GM10266 (cell line): ENCODE data around the gene ATP6V1C2.

Experiments used
- DNase-seq: peaks from one replicate; pipeline ENCODE4 v3.0.0; 2012; ENCODE audit errors: extremely low spot score
- CTCF ChIP-seq: IDR thresholded peaks from 2 replicates; pipeline ENCODE4 v1.5.1; 2012; ENCODE audit warnings: mild to moderate bottlenecking, low read depth; ENCODE audit not compliant: control insufficient read depth, insufficient read depth; ENCODE audit errors: missing control alignments

Gene ATP6V1C2

GRCh38 chr2:10792001-10792634 is 70.7 kb downstream of the ATP6V1C2 start:
- no peak for TF ChIP-seq CTCF
- no peak for DNase-seq

GRCh38 chr2:10792660-10793400 is 71.4 kb downstream of the ATP6V1C2 start:
- TF ChIP-seq CTCF: no peak
- no peak for DNase-seq

- no peak for DNase-seq
- no peak for TF ChIP-seq CTCF
Measured at GRCh38 chr2:10793816-10794215, 72.4 kb downstream of the ATP6V1C2 start.

GRCh38 chr2:10794876-10795275 is 73.4 kb downstream of the ATP6V1C2 start:
- DNase-seq: no peak
- no peak for TF ChIP-seq CTCF

GRCh38 chr2:10795508-10796046 is 74.1 kb downstream of the ATP6V1C2 start:
- no peak for TF ChIP-seq CTCF
- DNase-seq: no peak

- DNase-seq: no peak
- no peak for TF ChIP-seq CTCF
Measured at GRCh38 chr2:10796703-10797102, 75.3 kb downstream of the ATP6V1C2 start.

GRCh38 chr2:10798783-10799182 is 77.4 kb downstream of the ATP6V1C2 start:
- TF ChIP-seq CTCF: no peak
- DNase-seq: no peak
